Mesenchymal stem cell (in vitro differentiated cells and primary cell): Measurements from ENCODE around the gene GMPS.

Experiments used
- DNase-seq: peaks from one replicate; pipeline ENCODE4 v3.0.0-alpha.2; 2013
- H2AFZ ChIP-seq: one replicate; pipeline ENCODE4 v1.6.1; 2013; ENCODE audit warnings: low read depth, mild to moderate bottlenecking, control low read depth, inconsistent platforms, low read length, moderate library complexity
- H2AK5ac ChIP-seq: 2 replicates; pipeline ENCODE4 v1.6.1; 2013; ENCODE audit warnings: low read length, moderate library complexity, mild to moderate bottlenecking, inconsistent platforms; ENCODE audit not compliant: severe bottlenecking
- H2BK120ac ChIP-seq: one replicate; pipeline ENCODE4 v1.6.1; 2013; ENCODE audit warnings: low read depth, mild to moderate bottlenecking, inconsistent platforms, low read length, moderate library complexity
- H2BK12ac ChIP-seq, 2 experiments: one replicate each; pipeline ENCODE4 v1.6.1; 2013; ENCODE audit warnings: inconsistent platforms in 2 of 2, low read length in 2 of 2, mild to moderate bottlenecking in 2 of 2, moderate library complexity in 2 of 2, control low read depth in 1 of 2
- H2BK15ac ChIP-seq: one replicate; pipeline ENCODE4 v1.6.1; 2013; ENCODE audit warnings: mild to moderate bottlenecking, low read depth, inconsistent platforms; ENCODE audit not compliant: poor library complexity, severe bottlenecking
- H2BK5ac ChIP-seq: 2 replicates; pipeline ENCODE4 v1.6.1; 2013; ENCODE audit warnings: low read depth, mild to moderate bottlenecking, low read length, control low read depth, inconsistent platforms; ENCODE audit not compliant: poor library complexity, severe bottlenecking
- H3K14ac ChIP-seq, 2 experiments: one replicate each; pipeline ENCODE4 v1.6.1; 2013; ENCODE audit warnings: inconsistent platforms in 2 of 2, low read length in 2 of 2, control low read depth in 1 of 2, mild to moderate bottlenecking in 1 of 2, moderate library complexity in 1 of 2
- H3K18ac ChIP-seq, 2 experiments: one replicate each; pipeline ENCODE4 v1.6.1; 2013; ENCODE audit warnings: inconsistent platforms in 2 of 2, low read length in 2 of 2, control low read depth in 1 of 2, low read depth in 1 of 2, mild to moderate bottlenecking in 1 of 2
- H3K23ac ChIP-seq, 2 experiments: one replicate each; pipeline ENCODE4 v1.6.1; 2013; ENCODE audit warnings: inconsistent platforms in 2 of 2, low read length in 2 of 2, mild to moderate bottlenecking in 2 of 2, moderate library complexity in 2 of 2, control low read depth in 1 of 2
- H3K27ac ChIP-seq: 2 replicates; pipeline ENCODE4 v1.5.1; 2013; ENCODE audit warnings: mild to moderate bottlenecking, moderate library complexity, low read length, control low read depth, inconsistent platforms; ENCODE audit not compliant: poor library complexity, severe bottlenecking
- H3K27me3 ChIP-seq, 2 experiments: 2 replicates each; pipeline versions ENCODE4 v1.6.1 to v1.7.0; 2013; ENCODE audit warnings: low read length in 2 of 2, mild to moderate bottlenecking in 2 of 2, moderate library complexity in 2 of 2, control low read depth in 1 of 2, inconsistent platforms in 1 of 2; ENCODE audit not compliant: control insufficient read depth in 1 of 2, insufficient read depth in 1 of 2
- H3K36me3 ChIP-seq, 2 experiments: 2 replicates each; pipeline versions ENCODE4 v1.6.1 to v1.7.0; 2013; ENCODE audit warnings: low read length in 2 of 2, control low read depth in 1 of 2, inconsistent platforms in 1 of 2, low read depth in 1 of 2, mild to moderate bottlenecking in 1 of 2; ENCODE audit not compliant: insufficient read depth in 2 of 2, control insufficient read depth in 1 of 2
- H3K4ac ChIP-seq, 2 experiments: one replicate each; pipeline ENCODE4 v1.6.1; 2013; ENCODE audit warnings: inconsistent platforms in 2 of 2, low read length in 2 of 2, mild to moderate bottlenecking in 2 of 2, moderate library complexity in 2 of 2, control low read depth in 1 of 2, low read depth in 1 of 2
- H3K4me1 ChIP-seq: 2 replicates; pipeline ENCODE4 v1.6.1; 2013; ENCODE audit warnings: low read depth, low read length, control low read depth; ENCODE audit not compliant: control insufficient read depth, insufficient read depth
- H3K4me2 ChIP-seq: 2 replicates; pipeline ENCODE4 v1.6.1; 2013; ENCODE audit warnings: low read length, mild to moderate bottlenecking, inconsistent platforms; ENCODE audit not compliant: poor library complexity, severe bottlenecking
- H3K4me3 ChIP-seq, 2 experiments: 2 replicates each; pipeline versions ENCODE4 v1.5.1 to v1.7.0; 2013; ENCODE audit warnings: low read length in 2 of 2, mild to moderate bottlenecking in 2 of 2, control low read depth in 1 of 2, low read depth in 1 of 2; ENCODE audit not compliant: insufficient read depth in 1 of 2
- H3K79me1 ChIP-seq: replicated peaks from 2 replicates; pipeline ENCODE4 v1.6.1; 2013; ENCODE audit warnings: mild to moderate bottlenecking, control low read depth, low read length, inconsistent platforms; ENCODE audit not compliant: poor library complexity, severe bottlenecking
- H3K9ac ChIP-seq: 2 replicates; pipeline ENCODE4 v1.7.0; 2013; ENCODE audit warnings: mild to moderate bottlenecking, low read length, moderate library complexity
- H3K9me3 ChIP-seq: 2 replicates; pipeline ENCODE4 v1.7.0; 2013; ENCODE audit warnings: mild to moderate bottlenecking, low read length; ENCODE audit not compliant: control insufficient read depth
- H4K8ac ChIP-seq: one replicate; pipeline ENCODE4 v1.6.1; 2013; ENCODE audit warnings: inconsistent platforms, mild to moderate bottlenecking, low read length, moderate library complexity
- H4K91ac ChIP-seq: one replicate; pipeline ENCODE4 v1.6.1; 2013; ENCODE audit warnings: mild to moderate bottlenecking, low read length, inconsistent platforms
- WGBS: methylation state at CpG from one replicate; pipeline ENCODE4 v1.1.7; 2013; ENCODE audit warnings: mixed read lengths; 5-methylcytosine and 5-hydroxymethylcytosine counted together

GMPS gene

DNA sequence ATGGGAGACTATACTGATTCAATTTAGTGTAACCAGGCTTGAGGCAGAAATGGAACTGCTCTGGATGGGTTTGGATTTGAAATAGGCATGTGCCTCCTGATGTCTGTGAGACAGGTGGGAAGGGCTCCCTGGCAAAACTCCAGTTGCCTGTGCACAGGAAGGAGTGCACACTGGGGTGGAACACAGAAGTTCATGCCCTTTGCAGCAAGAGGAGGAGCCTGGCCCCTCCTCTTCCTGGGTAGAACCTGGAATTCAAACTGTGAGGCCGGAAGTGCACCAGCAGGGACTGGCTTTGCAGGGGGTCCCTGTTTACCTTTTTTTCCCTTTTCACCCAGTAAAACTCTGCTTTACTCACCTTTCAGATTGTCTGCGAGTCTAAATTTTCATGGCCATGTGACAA lies 99.9 kb downstream of the GMPS start:
- no peak overlapping the region for H2BK15ac ChIP-seq
- H3K4me2 ChIP-seq, result no peak overlapping the region
- no peak overlapping the region for H2AFZ ChIP-seq
- H3K27me3 ChIP-seq, result no peaks in the 10 kb centered on the region
- no peak overlapping the region for H3K18ac ChIP-seq
- no peak overlapping the region for H3K9ac ChIP-seq
- H3K4me3 ChIP-seq, result no peak overlapping the region
- H3K4ac ChIP-seq, result no peak overlapping the region
- H3K36me3 ChIP-seq, result peaks cover 0 to 2% of the 10 kb centered on the region in 2 experiments
- no peak overlapping the region for H4K8ac ChIP-seq
- no peaks in the 10 kb centered on the region for H3K79me1 ChIP-seq
- WGBS, result 88% methylated on average over 2 of the region's 2 CpGs
- H3K27ac ChIP-seq, result no peak overlapping the region
- no peak for DNase-seq
- H4K91ac ChIP-seq, result no peak overlapping the region
- no peak overlapping the region for H2BK12ac ChIP-seq
- H3K4me1 ChIP-seq, result peaks cover 1% of the 10 kb centered on the region
- no peak overlapping the region for H3K23ac ChIP-seq
- H3K9me3 ChIP-seq, result peaks cover 3% of the 10 kb centered on the region
- H2AK5ac ChIP-seq, result no peak overlapping the region
- H3K14ac ChIP-seq, result no peak overlapping the region
- H2BK5ac ChIP-seq, result no peak overlapping the region
- H2BK120ac ChIP-seq, result no peak overlapping the region

DNA sequence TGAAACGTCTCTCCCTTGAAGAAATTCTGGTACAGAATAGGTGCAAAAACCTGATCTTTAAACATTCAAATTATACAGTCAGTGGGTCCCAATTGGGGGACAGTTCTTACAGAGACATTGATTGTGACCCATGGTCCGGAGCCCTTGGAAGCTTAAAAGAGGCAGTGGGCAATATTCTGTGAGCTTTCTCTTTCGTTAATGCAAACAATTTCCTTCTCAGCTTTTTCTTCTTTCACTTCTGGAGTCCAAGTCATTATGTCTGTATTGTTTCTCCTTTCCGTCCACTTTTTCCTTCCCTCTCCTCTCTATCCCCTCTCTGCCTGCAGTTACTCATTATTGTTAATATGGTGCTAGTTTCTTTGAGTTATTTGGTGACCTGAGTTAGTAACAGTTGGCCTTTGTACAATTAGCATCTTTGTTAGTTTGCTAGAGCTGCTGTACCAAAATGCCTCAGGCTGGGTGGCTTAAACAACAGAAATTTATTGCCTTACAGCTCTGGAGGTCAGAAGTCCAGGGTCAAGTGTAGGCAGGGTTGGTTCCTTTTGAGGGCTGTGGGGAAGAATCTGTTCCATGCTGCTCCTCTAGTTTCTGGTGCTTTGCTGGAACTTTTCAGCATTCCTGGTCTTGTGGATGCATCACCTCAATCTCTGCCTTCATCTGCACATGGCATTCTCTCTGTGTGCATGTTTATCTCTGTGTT lies 102.6 kb downstream of the GMPS start:
- Histone ChIP-seq H2BK12ac (no peak overlapping the region), H3K27ac (no peak overlapping the region), H3K4me2 (no peak overlapping the region), H3K23ac (no peak overlapping the region), H2AK5ac (no peak overlapping the region), H3K9me3 (peaks cover 3% of the 10 kb centered on the region), H3K79me1 (no peaks in the 10 kb centered on the region), H4K91ac (no peak overlapping the region), H3K9ac (no peak overlapping the region), H3K14ac (no peak overlapping the region), H2BK120ac (no peak overlapping the region), H4K8ac (no peak overlapping the region), H2BK5ac (no peak overlapping the region), H2AFZ (no peak overlapping the region), H3K4me3 (no peak overlapping the region), H3K4ac (no peak overlapping the region), H3K4me1 (peaks cover 1% of the 10 kb centered on the region), H3K18ac (no peak overlapping the region), H3K27me3 (no peaks in the 10 kb centered on the region), H2BK15ac (no peak overlapping the region), H3K36me3 (peaks cover 0 to 2% of the 10 kb centered on the region in 2 experiments)
- 95% methylated on average over 2 of the region's 4 CpGs for whole genome bisulfite sequencing
- no peak for DNase-seq

DNA sequence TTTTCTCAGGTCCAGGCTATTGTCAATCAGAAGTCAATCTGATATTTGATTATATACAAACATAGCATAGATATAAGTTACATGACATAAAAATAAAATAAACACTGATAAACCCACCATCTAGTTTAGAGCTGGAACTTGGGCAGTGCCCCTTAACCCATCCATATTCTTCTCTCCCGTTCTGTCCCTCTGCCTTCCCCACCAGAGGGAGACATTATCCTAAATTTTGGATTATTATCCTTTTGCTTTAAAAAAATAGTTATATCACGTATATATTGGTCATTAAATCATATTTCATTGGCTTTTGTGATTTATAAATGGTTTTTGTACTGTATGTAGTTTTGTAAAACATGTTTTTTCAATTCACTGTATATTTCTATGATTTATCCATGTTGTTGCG lies 107.9 kb downstream of the GMPS start:
- H3K9ac ChIP-seq, result no peak overlapping the region
- H2AFZ ChIP-seq, result no peak overlapping the region
- H3K36me3 ChIP-seq, result no peaks in the 10 kb centered on the region
- no peak overlapping the region for H3K18ac ChIP-seq
- WGBS, result no CpG with 5 or more reads among the region's 3 CpGs
- no peaks in the 10 kb centered on the region for H3K9me3 ChIP-seq
- H2BK5ac ChIP-seq, result no peak overlapping the region
- H4K8ac ChIP-seq, result no peak overlapping the region
- H3K4me1 ChIP-seq, result no peaks in the 10 kb centered on the region
- H2BK15ac ChIP-seq, result no peak overlapping the region
- H3K4me2 ChIP-seq, result no peak overlapping the region
- H3K4me3 ChIP-seq, result no peak overlapping the region
- no peak for DNase-seq
- no peaks in the 10 kb centered on the region for H3K79me1 ChIP-seq
- no peak overlapping the region for H2BK120ac ChIP-seq
- H3K4ac ChIP-seq, result no peak overlapping the region
- H3K23ac ChIP-seq, result no peak overlapping the region
- no peak overlapping the region for H4K91ac ChIP-seq
- no peak overlapping the region for H2AK5ac ChIP-seq
- H3K14ac ChIP-seq, result no peak overlapping the region
- H2BK12ac ChIP-seq, result no peak overlapping the region
- no peaks in the 10 kb centered on the region for H3K27me3 ChIP-seq
- H3K27ac ChIP-seq, result no peak overlapping the region

DNA sequence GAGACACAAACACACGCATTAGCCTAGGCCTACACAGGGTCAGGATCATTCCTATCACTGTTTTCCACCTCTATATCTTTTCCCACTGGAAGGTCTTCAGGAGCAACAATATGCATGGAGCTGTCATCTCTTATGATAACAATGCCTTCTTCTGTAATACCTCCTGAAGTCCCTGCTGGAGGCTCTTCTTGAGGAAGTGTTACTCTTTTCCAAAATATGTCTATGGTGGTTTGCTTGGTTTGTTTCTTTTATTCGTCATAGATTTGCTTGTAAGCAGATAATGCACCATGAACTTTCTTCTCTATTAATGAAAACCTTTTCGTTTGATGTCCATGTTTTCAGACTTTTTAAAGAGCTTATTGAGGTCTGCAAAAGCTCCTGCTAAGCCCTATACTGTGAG lies 109.3 kb downstream of the GMPS start:
- H2AK5ac ChIP-seq, result no peak overlapping the region
- no peaks in the 10 kb centered on the region for H3K27me3 ChIP-seq
- no peak overlapping the region for H3K9ac ChIP-seq
- no peak overlapping the region for H3K23ac ChIP-seq
- no peak overlapping the region for H2BK12ac ChIP-seq
- no peak overlapping the region for H2AFZ ChIP-seq
- H3K14ac ChIP-seq, result no peak overlapping the region
- H3K9me3 ChIP-seq, result no peaks in the 10 kb centered on the region
- H4K91ac ChIP-seq, result no peak overlapping the region
- no peaks in the 10 kb centered on the region for H3K79me1 ChIP-seq
- no peak overlapping the region for H3K4me3 ChIP-seq
- H3K27ac ChIP-seq, result no peak overlapping the region
- no peaks in the 10 kb centered on the region for H3K4me1 ChIP-seq
- no peak overlapping the region for H3K4me2 ChIP-seq
- no peak overlapping the region for H4K8ac ChIP-seq
- H3K18ac ChIP-seq, result no peak overlapping the region
- no peak overlapping the region for H2BK5ac ChIP-seq
- no peak overlapping the region for H2BK15ac ChIP-seq
- H2BK120ac ChIP-seq, result no peak overlapping the region
- no peak for DNase-seq
- H3K36me3 ChIP-seq, result no peaks in the 10 kb centered on the region
- 98% methylated on average over 2 of the region's 3 CpGs for WGBS
- H3K4ac ChIP-seq, result no peak overlapping the region
